Panc1 (cell line): ENCODE results near the gene MAN1A1. TPM values are rescaled to one million over a fixed set of nuclear protein-coding genes. Genes with fewer than 3 reads are reported as not detected.
A peak's percentile ranks its signal among the peaks of the same experiment; 100 is the strongest.

Source experiments
- ATAC-seq: fragments of 200-7000 bp; cut with Tn5 transposase; 2 replicates; pipeline ENCODE4 v1.9.1; 2020; ENCODE audit warnings: mild to moderate bottlenecking, moderate library complexity
- BruUV-seq: library from RNA; stranded (reverse); fragments of 400-500 nt; replicated peaks from 2 replicates; lab custom pipeline; 2021; lab: Mats Ljungman, UMichigan
- CTCF ChIA-PET: fragments of 300-600 bp; sonication (Branson Sonifier 250); formaldehyde crosslinking; loops from one replicate; lab custom pipeline; 2022; ENCODE audit warnings: antibody characterized with exemption; lab: Charles Lee
- POLR2A ChIA-PET: fragments of 300-600 bp; sonication (Branson Sonifier 250); formaldehyde crosslinking; loops from one replicate; lab custom pipeline; 2022; ENCODE audit warnings: antibody characterized with exemption; lab: Charles Lee
- DNase-seq: peaks from one replicate; pipeline ENCODE4 v3.0.0-alpha.2; 2010; ENCODE audit warnings: low read depth, low spot score
- H3K27ac ChIP-seq: 2 replicates; pipeline ENCODE4 v1.5.1; 2011; ENCODE audit warnings: mild to moderate bottlenecking, low read length, inconsistent platforms
- H3K27me3 ChIP-seq: fragments of 200-500 bp; sonication (Bioruptor generic); 2 replicates; pipeline ENCODE4 v1.6.0; 2014; ENCODE audit warnings: low read length, inconsistent platforms; ENCODE audit not compliant: control insufficient read depth, insufficient read depth
- H3K36me3 ChIP-seq: fragments of 200-500 bp; sonication (Bioruptor generic); 2 replicates; pipeline ENCODE4 v1.5.1; 2014; ENCODE audit warnings: inconsistent platforms, mild to moderate bottlenecking, low read length, moderate library complexity; ENCODE audit not compliant: control insufficient read depth, insufficient read depth
- H3K4me1 ChIP-seq: 2 replicates; pipeline ENCODE4 v1.5.1; 2011; ENCODE audit warnings: inconsistent platforms, mild to moderate bottlenecking, low read length, moderate library complexity; ENCODE audit not compliant: control insufficient read depth, insufficient read depth
- H3K4me3 ChIP-seq, 2 experiments: 2 replicates each; pipeline ENCODE4 v1.5.1; 2011 to 2012; ENCODE audit warnings: low read depth in 2 of 2, low read length in 2 of 2, mild to moderate bottlenecking in 2 of 2, inconsistent platforms in 1 of 2, moderate library complexity in 1 of 2
- H3K9me3 ChIP-seq: fragments of 200-500 bp; sonication (Bioruptor generic); 2 replicates; pipeline ENCODE4 v1.5.1; 2014; ENCODE audit warnings: low read depth, mild to moderate bottlenecking, inconsistent platforms, low read length, moderate library complexity; ENCODE audit not compliant: control insufficient read depth, insufficient read depth
- CTCF ChIP-seq: fragments of 450-650 bp; IDR thresholded peaks from 2 replicates; pipeline ENCODE4 v1.5.1; 2017; ENCODE audit warnings: mild to moderate bottlenecking
- POLR2AphosphoS5 ChIP-seq: IDR thresholded peaks from 2 replicates; pipeline ENCODE4 v1.6.1; 2012; ENCODE audit warnings: mild to moderate bottlenecking, low read depth, low read length, moderate library complexity
- REST ChIP-seq, 2 experiments: IDR thresholded peaks; 2 replicates each; pipeline ENCODE4 v1.6.1; 2011 to 2012; ENCODE audit warnings: low read depth in 2 of 2, control low read depth in 1 of 2, low read length in 1 of 2, mild to moderate bottlenecking in 1 of 2, moderate library complexity in 1 of 2; ENCODE audit not compliant: insufficient read depth in 1 of 2
- SIN3A ChIP-seq: IDR thresholded peaks from 2 replicates; pipeline ENCODE4 v1.6.1; 2012; ENCODE audit warnings: low read depth, mild to moderate bottlenecking, low read length, moderate library complexity, borderline replicate concordance; ENCODE audit not compliant: insufficient read depth
- TCF7L2 ChIP-seq: IDR thresholded peaks from 2 replicates; pipeline ENCODE4 v1.6.1; 2011; ENCODE audit warnings: mild to moderate bottlenecking, low read depth, low read length, inconsistent platforms
- in situ Hi-C: cut with HindIII; loops from 2 replicates; pipeline ENCODE4 v1.10.0; 2016; ENCODE audit warnings: low sequenced_read_pairs, low pct_unique_long_range_greater_than_20kb
- intact Hi-C: fragments of 100-400 bp; cut with micrococcal nuclease; formaldehyde crosslinking; loops from one replicate; pipeline ENCODE4 v1.10.0; 2022; ENCODE audit not compliant: unreplicated experiment
- total RNA-seq: library from RNA; stranded (reverse); gene quantifications from one replicate; pipeline ENCODE4 v1.2.1, GENCODE V29; 2021; ENCODE audit not compliant: unreplicated experiment

The MAN1A1 gene
- total RNA-seq, 1 experiment from 2014 or later, result 3.2 TPM

DNA sequence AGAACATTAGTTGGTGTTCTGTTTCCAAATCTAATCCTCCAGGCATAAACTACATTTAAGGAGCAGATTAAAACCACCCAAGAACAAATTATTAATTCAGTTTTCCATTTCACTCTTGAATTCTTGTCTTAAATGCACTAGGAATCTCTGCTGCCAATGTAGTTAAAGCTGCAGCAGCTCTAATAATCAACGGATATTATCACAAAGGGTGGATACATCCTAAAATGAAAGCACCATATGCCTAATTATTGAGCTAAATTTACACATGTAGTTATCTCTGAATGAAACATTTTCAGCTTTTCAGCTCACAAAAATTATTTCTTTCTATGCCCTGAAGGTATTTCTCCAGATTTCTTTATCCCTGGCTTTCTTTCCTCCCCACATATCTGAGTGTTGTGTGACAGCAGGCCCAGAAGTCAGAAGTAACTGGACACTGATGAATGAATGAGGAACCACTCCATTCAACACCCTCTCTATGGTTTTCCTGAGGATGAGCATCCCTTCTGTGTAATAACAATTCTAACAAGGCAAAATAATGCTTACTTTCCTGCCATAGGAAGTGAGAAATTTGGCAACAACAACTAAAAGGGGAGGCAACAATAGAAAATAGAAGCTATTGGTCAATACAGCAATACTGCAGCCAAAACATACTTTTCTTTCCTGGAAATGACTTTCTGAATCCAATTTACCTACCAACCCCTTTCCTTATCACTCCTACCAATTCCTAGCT is 14.9 kb downstream of the MAN1A1 start:
- BruUV-seq, result no TSS peak
- no peaks in the 10 kb centered on the region for H3K36me3 ChIP-seq
- no peaks in the 10 kb centered on the region for H3K4me1 ChIP-seq
- H3K9me3 ChIP-seq, result no peaks in the 10 kb centered on the region
- no peak overlapping the region for H3K27ac ChIP-seq
- ChIA-PET CTCF (no interaction called here), POLR2A (no interaction called here)
- DNase-seq, result no peak
- H3K27me3 ChIP-seq, result 0 out of 2 replicates have a peak, but pooled peaks cover 6% of the 10 kb centered on the region
- TF ChIP-seq TCF7L2 (no peak), SIN3A (no peak), REST (IDR thresholded peaks at IDR 0.05; ENCODE audit: insufficient read depth in 1 of 2, low read depth in 2 of 2, low read length in 1 of 2) (no peak), POLR2AphosphoS5 (no peak), CTCF (no peak)
- ATAC-seq, result no peak
- intact Hi-C loops, result no loop called here
- in situ Hi-C loops, result no loop called here
- no peak overlapping the region for H3K4me3 ChIP-seq

GRCh38 chr6:119333707-119334295 is 15.8 kb downstream of the MAN1A1 start:
- no peaks in the 10 kb centered on the region for H3K36me3 ChIP-seq
- in situ Hi-C loops, result no loop called here
- DNase-seq (no peak), ATAC-seq (peak; percentile 70)
- no peaks in the 10 kb centered on the region for H3K9me3 ChIP-seq
- TF ChIP-seq CTCF, result peak; percentile 67; the same call in 1 of the 2 replicates
- TF ChIP-seq TCF7L2, result no peak
- no peak for TF ChIP-seq POLR2AphosphoS5
- ChIA-PET POLR2A (no interaction called here), CTCF (no interaction called here)
- H3K4me1 ChIP-seq, result no peaks in the 10 kb centered on the region
- intact Hi-C loops, result no loop called here
- H3K27me3 ChIP-seq, result 0 out of 2 replicates have a peak, but pooled peaks cover 6% of the 10 kb centered on the region
- no peak overlapping the region for H3K4me3 ChIP-seq
- H3K27ac ChIP-seq, result no peak overlapping the region
- BruUV-seq, result no TSS peak
